Prostate gland (tissue), 2 donors: ENCODE results near the gene TFAP2E. TPM values are rescaled to one million over a fixed set of nuclear protein-coding genes. Genes with fewer than 3 reads are reported as not detected.
A peak's percentile ranks its signal among the peaks of the same experiment; 100 is the strongest.

ENCODE experiments used
- DNase-seq: peaks from one replicate; pipeline ENCODE4 v3.0.0-alpha.2; 2019; ENCODE audit warnings: low spot score
- H3K27ac ChIP-seq, 2 donors: fragments of 200-600 bp; sonication (generic); 2 replicates each; pipeline ENCODE4 v1.5.1; 2017 to 2019
- H3K27me3 ChIP-seq: fragments of 200-600 bp; sonication (generic); replicated peaks from 2 replicates; pipeline ENCODE4 v1.5.1; 2019; ENCODE audit not compliant: insufficient read depth
- H3K36me3 ChIP-seq, 2 donors: fragments of 200-600 bp; sonication (generic); 1 replicate in 1 of 2; 2 replicates in 1 of 2; pipeline versions ENCODE4 v1.5.1 to v1.8.1; 2017 to 2019
- H3K4me1 ChIP-seq: fragments of 200-600 bp; sonication (generic); replicated peaks from 2 replicates; pipeline ENCODE4 v1.5.1; 2019
- H3K4me3 ChIP-seq, 2 donors: fragments of 200-600 bp; sonication (generic); 2 replicates each; pipeline ENCODE4 v1.5.1; 2017 to 2019
- H3K9me3 ChIP-seq: fragments of 200-600 bp; sonication (generic); 2 replicates; pipeline ENCODE4 v1.5.1; 2017
- POLR2A ChIP-seq: fragments of 450-650 bp; IDR thresholded peaks from one replicate; pipeline ENCODE4 v1.6.1; 2016; ENCODE audit warnings: antibody characterized with exemption, mild to moderate bottlenecking
- POLR2AphosphoS5 ChIP-seq: sonication (generic); formaldehyde crosslinking; IDR thresholded peaks from one replicate; pipeline ENCODE4 v1.6.1; 2017; ENCODE audit warnings: antibody characterized with exemption
- WGBS: methylation state at CpG from one replicate; pipeline ENCODE4 v1.1.5; 2018; 5-methylcytosine and 5-hydroxymethylcytosine counted together
- intact Hi-C: fragments of 100-400 bp; cut with DNase I; formaldehyde crosslinking; loops from one replicate; pipeline ENCODE4 v1.14.2; 2022
- total RNA-seq, 2 donors: library from RNA; depleted of rRNA; stranded (reverse); fragments of >200 nt; gene quantifications; one replicate each; pipeline ENCODE4 v1.1.0, GENCODE V29; 2016
- TF ChIP-seq, protein P1 (sequence below), 4 experiments: fragments of 200-600 bp in 2 of 4; fragments of 450-650 bp in 2 of 4; sonication (generic) in 2 of 4; IDR thresholded peaks; 1 replicate in 3 of 4; 2 replicates in 1 of 4; pipeline ENCODE4 v1.5.1; 2016 to 2019; ENCODE audit warnings: antibody characterized with exemption in 4 of 4, mild to moderate bottlenecking in 2 of 4, moderate library complexity in 2 of 4

The TFAP2E gene
- total RNA-seq, 2 donors from 2014 or later = 2.0 to 2.2 TPM

DNA sequence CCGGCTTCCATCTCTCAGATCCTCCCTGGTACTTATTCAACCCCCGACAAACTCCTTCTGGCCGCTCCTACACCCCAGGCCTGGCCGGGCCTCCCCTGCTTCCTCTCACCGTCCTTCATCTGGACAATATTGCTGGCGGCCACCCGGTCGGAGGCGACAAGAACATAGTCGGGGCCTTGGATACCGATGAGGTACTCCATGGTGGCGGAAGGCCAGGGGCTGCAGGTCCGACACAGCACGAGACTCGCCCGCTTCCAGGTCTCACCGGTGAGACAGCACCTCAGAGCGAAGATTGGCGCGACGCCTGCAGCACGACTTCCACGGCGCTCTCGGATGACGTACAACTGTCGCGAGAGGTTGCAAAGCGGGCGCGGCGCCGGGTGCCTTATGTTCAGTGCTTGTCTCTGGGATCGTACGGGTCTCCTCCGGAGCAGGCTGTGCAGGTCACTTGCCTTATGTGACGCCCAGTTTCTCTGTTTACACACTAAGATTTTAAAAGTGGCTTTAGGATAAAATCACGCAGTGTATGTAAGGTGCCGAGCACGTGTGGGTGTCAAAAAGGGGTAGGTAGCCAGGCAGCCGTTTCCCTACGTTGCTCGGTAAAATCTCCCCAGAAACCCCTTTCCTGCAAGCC, 68.2 kb downstream of the TFAP2E start, which contains the start of gene PSMB2:
Gene PSMB2 (minus strand): TSS at position 294 of the 634 bp plus-strand sequence. CDS start 94 bp downstream, at position 200.
- Histone ChIP-seq H3K27me3 (no peaks in the 10 kb centered on the region), H3K27ac (peak within 1 kb of the TSS; percentile 88), H3K4me1 (peaks cover 4% of the 10 kb centered on the region), H3K4me3 (peak within 1 kb of the TSS; percentile 60 to 79), H3K36me3 (no peaks in the 10 kb centered on the region), H3K9me3 (no peaks in the 10 kb centered on the region)
- peak; percentile 95 for DNase-seq
- intact Hi-C loops = loop anchor here (5.0 kb wide), 1 partner anchor 76 kb away; the partner anchor contains the start of gene C1orf216
- TF ChIP-seq POLR2A (peak; percentile 62), POLR2AphosphoS5 (peak; percentile 94)
- TF ChIP-seq, protein P1, sequence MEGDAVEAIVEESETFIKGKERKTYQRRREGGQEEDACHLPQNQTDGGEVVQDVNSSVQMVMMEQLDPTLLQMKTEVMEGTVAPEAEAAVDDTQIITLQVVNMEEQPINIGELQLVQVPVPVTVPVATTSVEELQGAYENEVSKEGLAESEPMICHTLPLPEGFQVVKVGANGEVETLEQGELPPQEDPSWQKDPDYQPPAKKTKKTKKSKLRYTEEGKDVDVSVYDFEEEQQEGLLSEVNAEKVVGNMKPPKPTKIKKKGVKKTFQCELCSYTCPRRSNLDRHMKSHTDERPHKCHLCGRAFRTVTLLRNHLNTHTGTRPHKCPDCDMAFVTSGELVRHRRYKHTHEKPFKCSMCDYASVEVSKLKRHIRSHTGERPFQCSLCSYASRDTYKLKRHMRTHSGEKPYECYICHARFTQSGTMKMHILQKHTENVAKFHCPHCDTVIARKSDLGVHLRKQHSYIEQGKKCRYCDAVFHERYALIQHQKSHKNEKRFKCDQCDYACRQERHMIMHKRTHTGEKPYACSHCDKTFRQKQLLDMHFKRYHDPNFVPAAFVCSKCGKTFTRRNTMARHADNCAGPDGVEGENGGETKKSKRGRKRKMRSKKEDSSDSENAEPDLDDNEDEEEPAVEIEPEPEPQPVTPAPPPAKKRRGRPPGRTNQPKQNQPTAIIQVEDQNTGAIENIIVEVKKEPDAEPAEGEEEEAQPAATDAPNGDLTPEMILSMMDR (IDR thresholded peaks at IDR 0.05) = no peak
- under 1% methylated on average over 31 of the region's 43 CpGs for WGBS

GRCh38 chr1:35642471-35642955, 69.4 kb downstream of the TFAP2E start:
- intact Hi-C loops = loop anchor here (5.0 kb wide), 1 partner anchor 75 kb away; the partner anchor contains the start of gene C1orf216
- WGBS = 39% methylated on average over 14 of the region's 14 CpGs
- no peaks in the 10 kb centered on the region for H3K36me3 ChIP-seq
- H3K27me3 ChIP-seq = no peaks in the 10 kb centered on the region
- H3K4me3 ChIP-seq = peak overlapping the region; percentile 60 to 79
- peak overlapping the region; percentile 88 for H3K27ac ChIP-seq
- no peaks in the 10 kb centered on the region for H3K4me1 ChIP-seq
- no peak for DNase-seq
- TF ChIP-seq, protein P1 (IDR thresholded peaks at IDR 0.05) = no peak
- H3K9me3 ChIP-seq = no peaks in the 10 kb centered on the region

DNA sequence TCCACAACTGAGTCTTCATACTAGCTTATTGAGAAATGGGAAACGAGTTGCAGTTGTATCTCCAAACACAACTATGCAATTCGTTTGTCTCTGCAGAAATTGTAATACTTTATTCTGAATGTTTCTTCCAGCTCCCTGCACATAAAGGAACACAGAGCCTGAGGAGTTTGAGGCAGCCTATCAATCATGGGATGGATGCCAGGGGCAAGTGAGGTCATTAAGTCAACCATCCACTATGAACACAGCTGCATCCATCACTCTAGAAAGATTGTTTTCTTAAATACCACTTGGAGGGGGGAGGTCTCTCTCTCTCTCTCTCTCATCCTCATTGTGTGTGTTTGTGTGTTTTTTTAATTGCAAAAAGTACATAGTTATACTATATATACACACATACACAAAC, 71.1 kb downstream of the TFAP2E start:
- H3K4me3 ChIP-seq = no peak overlapping the region
- no peaks in the 10 kb centered on the region for H3K27me3 ChIP-seq
- intact Hi-C loops = loop anchor here (5.0 kb wide), 1 partner anchor 73 kb away; the partner anchor contains the start of gene C1orf216
- no peaks in the 10 kb centered on the region for H3K9me3 ChIP-seq
- DNase-seq = no peak
- no peaks in the 10 kb centered on the region for H3K36me3 ChIP-seq
- WGBS = 46% methylated on average over 2 of the region's 2 CpGs
- TF ChIP-seq, protein P1 (IDR thresholded peaks at IDR 0.05) = no peak
- TF ChIP-seq POLR2AphosphoS5 (no peak), POLR2A (no peak)
- H3K27ac ChIP-seq = no peak overlapping the region
- no peaks in the 10 kb centered on the region for H3K4me1 ChIP-seq

Other genes with a start within 250 kb of the TFAP2E start
- 100 to 1,000 TPM; 109 to 124 TPM for gene KIAA0319L, start 15.9 kb upstream of the TFAP2E start, total RNA-seq
- 10 to 100 TPM; 37.6 to 49.4 TPM for gene NCDN, start 15.5 kb upstream of the TFAP2E start, total RNA-seq
- 10 to 100 TPM; 53.6 to 64.8 TPM for gene PSMB2, start 68.2 kb downstream of the TFAP2E start, total RNA-seq
- 10 to 100 TPM; 10.1 to 12.9 TPM for gene C1orf216, start 145.6 kb downstream of the TFAP2E start, total RNA-seq
- gene CLSPN, start 196.7 kb downstream of the TFAP2E start, total RNA-seq = 1 to 10 TPM in 1 of 2 donors, under 1 TPM in 1; 0.73 to 3.4 TPM
- gene AGO4, start 234.7 kb downstream of the TFAP2E start, total RNA-seq = 10 to 100 TPM; 11.7 to 15.2 TPM